ENCODE data around the gene C1QTNF2. TPM values are rescaled to one million over a fixed set of nuclear protein-coding genes. Genes with fewer than 3 reads are reported as not detected.

The C1QTNF2 gene
- total RNA-seq, 1 donor from 2014 or later, result 1.0 TPM

GRCh38 chr5:160375701-160376100, 5.3 kb upstream of the C1QTNF2 start:
- no peak for TF ChIP-seq CTCF (IDR thresholded peaks at IDR 0.05; ENCODE audit: partially characterized antibody, unreplicated experiment)
- peaks cover 2% of the 10 kb centered on the region for H3K27me3 Mint-ChIP-seq (ENCODE audit: unreplicated experiment)

GRCh38 chr5:160375166-160375565, 4.7 kb upstream of the C1QTNF2 start:
- Mint-ChIP-seq H3K4me1 (ENCODE audit: low read depth, unreplicated experiment) (no peaks in the 10 kb centered on the region), H3K4me3 (ENCODE audit: unreplicated experiment) (no peak overlapping the region), H3K36me3 (ENCODE audit: unreplicated experiment) (no peaks in the 10 kb centered on the region), H3K9me3 (ENCODE audit: unreplicated experiment) (peaks cover 4% of the 10 kb centered on the region), H3K27ac (ENCODE audit: unreplicated experiment) (no peak overlapping the region), H3K27me3 (ENCODE audit: unreplicated experiment) (peaks cover 2% of the 10 kb centered on the region)
- TF ChIP-seq CTCF (IDR thresholded peaks at IDR 0.05; ENCODE audit: partially characterized antibody, unreplicated experiment), result no peak
- no peak for DNase-seq

More at GRCh38 chr5:160375701-160376100, 5.3 kb upstream of the C1QTNF2 start:
- Mint-ChIP-seq H3K4me3 (ENCODE audit: unreplicated experiment) (no peak overlapping the region), H3K36me3 (ENCODE audit: unreplicated experiment) (no peaks in the 10 kb centered on the region), H3K4me1 (ENCODE audit: low read depth, unreplicated experiment) (no peaks in the 10 kb centered on the region), H3K9me3 (ENCODE audit: unreplicated experiment) (peaks cover 4% of the 10 kb centered on the region), H3K27ac (ENCODE audit: unreplicated experiment) (no peak overlapping the region)
- DNase-seq, result no peak

GRCh38 chr5:160371294-160371693, 868 bp upstream of the C1QTNF2 start:
- no peak for DNase-seq
- Mint-ChIP-seq H3K27ac (ENCODE audit: unreplicated experiment) (peak overlapping the region; percentile 7), H3K4me3 (ENCODE audit: unreplicated experiment) (peak overlapping the region; percentile 87), H3K9me3 (ENCODE audit: unreplicated experiment) (peaks cover 7% of the 10 kb centered on the region), H3K36me3 (ENCODE audit: unreplicated experiment) (peaks cover 12% of the 10 kb centered on the region), H3K27me3 (ENCODE audit: unreplicated experiment) (peaks cover 8% of the 10 kb centered on the region), H3K4me1 (ENCODE audit: low read depth, unreplicated experiment) (peaks cover 7% of the 10 kb centered on the region)
- TF ChIP-seq CTCF (IDR thresholded peaks at IDR 0.05; ENCODE audit: partially characterized antibody, unreplicated experiment), result no peak

- Mint-ChIP-seq H3K4me1 (ENCODE audit: low read depth, unreplicated experiment) (peaks cover 7% of the 10 kb centered on the region), H3K4me3 (ENCODE audit: unreplicated experiment) (peak overlapping the region; percentile 87), H3K36me3 (ENCODE audit: unreplicated experiment) (peaks cover 12% of the 10 kb centered on the region), H3K9me3 (ENCODE audit: unreplicated experiment) (peaks cover 7% of the 10 kb centered on the region), H3K27me3 (ENCODE audit: unreplicated experiment) (peaks cover 10% of the 10 kb centered on the region), H3K27ac (ENCODE audit: unreplicated experiment) (no peak overlapping the region)
- no peak for DNase-seq
- TF ChIP-seq CTCF (IDR thresholded peaks at IDR 0.05; ENCODE audit: partially characterized antibody, unreplicated experiment), result no peak
Observed at GRCh38 chr5:160370713-160371034, 248 bp upstream of the C1QTNF2 start.

GRCh38 chr5:160367885-160368284, 2.5 kb downstream of the C1QTNF2 start:
- Mint-ChIP-seq H3K36me3 (ENCODE audit: unreplicated experiment) (peaks cover 12% of the 10 kb centered on the region), H3K4me3 (ENCODE audit: unreplicated experiment) (no peak overlapping the region)
- no peak for DNase-seq

More at GRCh38 chr5:160367885-160368284, 2.5 kb downstream of the C1QTNF2 start:
- Mint-ChIP-seq H3K9me3 (ENCODE audit: unreplicated experiment) (peaks cover 7% of the 10 kb centered on the region), H3K27me3 (ENCODE audit: unreplicated experiment) (peaks cover 12% of the 10 kb centered on the region), H3K4me1 (ENCODE audit: low read depth, unreplicated experiment) (peaks cover 7% of the 10 kb centered on the region), H3K27ac (ENCODE audit: unreplicated experiment) (no peak overlapping the region)
- no peak for TF ChIP-seq CTCF (IDR thresholded peaks at IDR 0.05; ENCODE audit: partially characterized antibody, unreplicated experiment)
